Spinal cord (tissue), 10 donors: Measurements from ENCODE around the gene B3GAT1. TPM values are rescaled to one million over a fixed set of nuclear protein-coding genes. Genes with fewer than 3 reads are reported as not detected.

Source experiments
- DNase-seq, 6 donors: peaks; one replicate each; pipeline versions ENCODE4 v3.0.0 to v3.0.0-alpha.2; 2013 to 2015; ENCODE audit warnings: low spot score in 6 of 6, low read depth in 4 of 6
- H3K27ac ChIP-seq: one replicate; pipeline ENCODE4 v1.5.1; 2013; ENCODE audit warnings: low read depth, low read length, control low read depth
- H3K27me3 ChIP-seq: one replicate; pipeline ENCODE4 v1.6.1; 2013; ENCODE audit warnings: low read length; ENCODE audit not compliant: control insufficient read depth, insufficient read depth
- H3K36me3 ChIP-seq: one replicate; pipeline ENCODE4 v1.6.1; 2013; ENCODE audit warnings: low read length; ENCODE audit not compliant: control insufficient read depth, insufficient read depth
- H3K4me1 ChIP-seq: one replicate; pipeline ENCODE4 v1.6.1; 2013; ENCODE audit warnings: low read length; ENCODE audit not compliant: control insufficient read depth, insufficient read depth
- H3K4me3 ChIP-seq: one replicate; pipeline ENCODE4 v1.5.1; 2013; ENCODE audit warnings: low read depth, low read length, control low read depth
- H3K9me3 ChIP-seq: one replicate; pipeline ENCODE4 v1.6.1; 2013; ENCODE audit warnings: low read length; ENCODE audit not compliant: control insufficient read depth, insufficient read depth
- WGBS: methylation state at CpG from one replicate; pipeline ENCODE4 v1.1.5; 2013; ENCODE audit warnings: missing lambda C conversion rate; ENCODE audit not compliant: insufficient coverage; 5-methylcytosine and 5-hydroxymethylcytosine counted together
- polyA plus RNA-seq, 2 donors: library from polyadenylated mRNA; unstranded; fragments of 120-200 nt; gene quantifications; one replicate each; pipeline ENCODE4 v1.2.1, GENCODE V29; 2013; ENCODE audit not compliant: insufficient read length in 2 of 2
- total RNA-seq, 2 donors: library from RNA; depleted of rRNA in 1 of 2; stranded (reverse); fragments of 120-200 nt in 1 of 2; fragments of >200 nt in 1 of 2; gene quantifications; one replicate each; pipeline versions ENCODE4 v1.2.3 to v1.2.4, GENCODE V29; 2013 to 2014
- donor health status: healthy.

Gene B3GAT1
- total and polyA plus RNA-seq, 4 donors: 25.5 to 186 (median 86.9) TPM

DNA sequence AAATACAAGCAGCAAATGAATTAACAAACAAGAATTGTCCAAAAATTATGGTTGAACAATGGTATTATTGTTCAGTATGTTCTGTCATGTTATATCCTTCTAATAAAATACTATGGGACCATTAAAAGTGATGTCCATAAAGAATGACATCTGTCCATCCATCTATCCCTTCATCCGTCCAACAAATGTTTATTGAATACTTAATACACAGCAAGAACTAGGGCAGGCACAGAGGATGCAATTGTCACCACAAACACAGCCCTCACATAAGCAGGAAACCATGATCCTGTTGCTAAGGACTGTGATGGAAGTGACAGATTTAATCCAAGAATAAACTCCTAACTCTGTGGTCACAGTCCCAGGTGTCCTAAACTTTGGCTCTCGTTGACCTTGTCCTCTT is 20.7 kb upstream of the B3GAT1 start:
- Histone ChIP-seq H3K9me3 (no peaks in the 10 kb centered on the region), H3K27me3 (no peaks in the 10 kb centered on the region), H3K27ac (no peak overlapping the region), H3K36me3 (peaks cover 5% of the 10 kb centered on the region), H3K4me3 (no peak overlapping the region), H3K4me1 (peaks cover 7% of the 10 kb centered on the region)
- WGBS: 91% methylated on average over 1 of the region's 2 CpGs
- no peak for DNase-seq

DNA sequence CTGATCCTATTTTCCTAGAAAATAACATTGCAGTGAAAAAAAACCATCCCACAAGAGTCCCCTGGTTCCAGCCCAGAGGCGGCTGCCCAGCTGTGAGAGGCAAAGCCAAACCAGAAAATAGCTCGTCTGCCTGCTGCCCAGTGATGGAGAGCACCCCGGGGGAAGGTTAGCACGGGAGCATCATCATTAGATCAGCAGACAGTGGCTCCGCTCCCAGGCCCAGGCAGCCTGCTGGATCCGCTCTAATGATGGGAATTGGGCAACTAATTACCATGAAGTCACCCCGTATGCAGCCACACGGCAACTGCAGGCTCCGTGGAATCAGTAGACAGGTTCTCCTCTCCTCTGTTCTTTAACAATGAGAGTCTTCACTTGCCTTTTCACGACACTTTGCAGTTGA is 17.1 kb upstream of the B3GAT1 start:
- no peaks in the 10 kb centered on the region for H3K9me3 ChIP-seq

DNA sequence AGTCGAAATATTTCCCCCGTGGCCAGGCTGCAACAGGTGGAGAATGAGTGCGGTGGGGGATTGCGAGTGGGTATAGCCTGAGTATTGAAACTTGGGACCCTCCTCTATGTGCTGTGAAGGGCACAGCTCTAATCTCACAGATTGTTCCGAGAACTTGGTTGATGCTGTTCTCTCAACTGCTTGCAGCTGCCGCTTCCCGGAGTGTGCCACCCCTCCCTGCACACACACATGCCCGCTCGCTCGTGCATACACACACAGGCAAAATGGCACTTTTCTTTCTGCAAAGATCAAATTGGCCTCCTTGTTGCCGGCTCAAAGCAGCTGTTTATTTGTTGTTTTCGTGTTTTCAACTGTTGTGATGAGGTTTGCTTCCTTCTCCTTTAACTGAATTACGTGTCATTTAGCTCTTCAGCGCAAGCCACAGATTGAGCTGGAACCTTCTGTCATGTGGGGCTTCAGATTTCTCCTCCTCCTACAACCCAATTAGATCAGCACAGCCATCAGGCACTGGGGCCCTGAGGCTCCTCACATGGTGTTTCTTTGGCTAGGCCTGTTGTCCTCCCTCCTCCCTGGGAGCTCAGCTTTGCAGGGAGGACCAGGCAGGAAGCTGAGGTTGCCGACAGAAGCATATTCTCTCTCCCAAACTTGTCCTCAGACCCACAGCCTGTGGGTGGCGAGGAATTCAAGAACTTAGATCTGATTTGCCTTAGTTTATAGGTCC is 13.9 kb upstream of the B3GAT1 start:
- Histone ChIP-seq H3K9me3 (no peaks in the 10 kb centered on the region), H3K4me3 (no peak overlapping the region), H3K4me1 (peaks cover 19% of the 10 kb centered on the region), H3K27ac (no peak overlapping the region), H3K36me3 (no peaks in the 10 kb centered on the region), H3K27me3 (no peaks in the 10 kb centered on the region)
- 70% methylated on average over 9 of the region's 16 CpGs for WGBS
- peak in 2 of 6 donors; percentile 60 to 67 for DNase-seq

More for the DNA sequence above, 17.1 kb upstream of the B3GAT1 start:
- no peaks in the 10 kb centered on the region for H3K36me3 ChIP-seq
- peaks cover 19% of the 10 kb centered on the region for H3K4me1 ChIP-seq
- H3K27me3 ChIP-seq: no peaks in the 10 kb centered on the region
- no peak overlapping the region for H3K4me3 ChIP-seq
- 45% methylated on average over 8 of the region's 10 CpGs for WGBS
- DNase-seq: peak in 1 of 6 donors; percentile 92
- H3K27ac ChIP-seq: no peak overlapping the region

DNA sequence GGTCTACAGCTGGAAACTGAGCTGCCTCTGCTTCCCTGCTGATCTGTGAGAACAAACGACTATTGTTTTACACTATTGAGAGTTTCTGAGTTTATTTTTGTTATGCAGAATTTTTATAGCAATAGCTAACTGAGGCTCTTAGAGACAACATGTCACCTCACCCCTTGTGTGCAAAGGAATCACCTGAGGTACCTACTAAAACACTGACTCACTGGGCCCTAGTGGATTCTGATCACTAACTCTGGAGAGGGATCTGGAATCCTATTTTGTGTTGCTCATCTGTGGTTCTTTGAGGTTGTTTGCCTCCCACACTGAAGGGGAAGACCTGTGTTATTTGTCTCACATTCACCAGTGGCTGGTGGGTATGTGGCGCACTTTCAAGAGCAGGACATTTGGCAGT is 13.4 kb upstream of the B3GAT1 start:
- Histone ChIP-seq H3K4me1 (peaks cover 19% of the 10 kb centered on the region), H3K36me3 (no peaks in the 10 kb centered on the region), H3K4me3 (no peak overlapping the region), H3K27ac (no peak overlapping the region), H3K27me3 (no peaks in the 10 kb centered on the region), H3K9me3 (no peaks in the 10 kb centered on the region)
- 63% methylated on average over 1 of the region's 2 CpGs for WGBS
- no peak for DNase-seq

DNA sequence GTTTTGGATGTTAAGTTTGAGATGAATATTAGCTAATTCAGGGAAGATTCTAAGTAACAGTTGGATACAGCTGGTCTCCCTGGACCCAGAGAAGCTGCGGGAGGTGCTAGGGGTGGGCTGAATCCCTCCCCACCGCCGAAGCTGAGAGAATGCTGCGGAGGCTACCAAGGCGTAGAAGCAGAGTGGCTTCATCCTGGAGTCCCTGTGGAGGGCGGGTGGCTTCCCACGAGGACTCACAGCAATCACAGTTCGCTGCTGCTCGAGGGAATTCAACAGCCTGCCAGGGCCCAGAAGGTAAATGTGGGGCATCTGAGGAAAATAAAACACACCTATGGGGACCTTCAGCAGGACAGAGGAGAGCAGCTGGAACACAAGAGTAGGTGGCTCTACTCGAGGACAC is 11.1 kb upstream of the B3GAT1 start:
- no peak overlapping the region for H3K4me3 ChIP-seq
- H3K36me3 ChIP-seq: no peaks in the 10 kb centered on the region
- no peak overlapping the region for H3K27ac ChIP-seq
- H3K4me1 ChIP-seq: peaks cover 16% of the 10 kb centered on the region
- WGBS: 90% methylated on average over 8 of the region's 10 CpGs
- H3K9me3 ChIP-seq: no peaks in the 10 kb centered on the region
- no peak for DNase-seq
- no peaks in the 10 kb centered on the region for H3K27me3 ChIP-seq

DNA sequence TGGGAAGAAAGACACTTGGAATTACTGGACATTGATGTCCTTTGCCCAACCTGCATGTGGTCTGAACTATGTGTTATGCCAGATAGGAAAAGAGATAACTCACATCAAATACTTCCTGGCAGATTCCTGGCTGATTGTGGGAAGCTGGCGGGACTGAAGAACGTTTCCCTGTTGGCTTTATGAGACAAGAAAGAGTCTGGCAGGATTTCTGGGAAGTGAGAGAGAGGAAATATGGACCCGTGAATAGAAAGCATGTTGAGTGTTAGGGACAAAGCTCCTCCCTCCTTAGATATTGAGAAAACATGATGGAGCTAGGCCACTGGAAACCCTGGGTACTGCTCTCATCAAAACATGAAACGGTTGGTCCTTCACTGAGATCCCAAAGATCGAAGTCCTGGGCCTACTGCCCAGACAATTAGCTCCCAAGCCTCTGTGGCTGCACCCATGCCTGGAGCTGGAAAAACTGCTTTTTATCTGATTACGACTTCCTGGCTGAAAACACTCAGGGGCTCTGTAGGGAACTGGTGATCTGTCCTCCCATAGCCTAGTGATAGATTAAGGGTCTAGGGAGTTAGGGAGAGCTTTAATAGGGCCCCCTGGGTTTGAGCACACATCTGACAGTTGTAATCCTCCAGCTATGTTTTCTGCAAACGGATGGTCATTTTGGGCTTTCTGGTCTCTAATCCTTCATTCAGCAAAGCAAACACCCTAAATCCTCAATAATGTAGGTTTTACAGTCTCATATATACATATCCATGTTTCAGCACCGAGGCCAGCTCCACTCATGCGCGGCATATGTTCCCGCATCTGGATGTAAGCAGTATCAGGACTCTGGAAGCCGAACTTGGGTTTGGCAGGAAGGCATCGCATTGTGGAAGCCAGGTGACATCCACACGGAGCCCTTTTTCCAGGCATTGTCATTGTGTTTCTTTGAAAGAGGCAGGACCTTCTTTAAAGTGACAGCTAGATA is 6.1 kb upstream of the B3GAT1 start:
- no peaks in the 10 kb centered on the region for H3K27me3 ChIP-seq

DNA sequence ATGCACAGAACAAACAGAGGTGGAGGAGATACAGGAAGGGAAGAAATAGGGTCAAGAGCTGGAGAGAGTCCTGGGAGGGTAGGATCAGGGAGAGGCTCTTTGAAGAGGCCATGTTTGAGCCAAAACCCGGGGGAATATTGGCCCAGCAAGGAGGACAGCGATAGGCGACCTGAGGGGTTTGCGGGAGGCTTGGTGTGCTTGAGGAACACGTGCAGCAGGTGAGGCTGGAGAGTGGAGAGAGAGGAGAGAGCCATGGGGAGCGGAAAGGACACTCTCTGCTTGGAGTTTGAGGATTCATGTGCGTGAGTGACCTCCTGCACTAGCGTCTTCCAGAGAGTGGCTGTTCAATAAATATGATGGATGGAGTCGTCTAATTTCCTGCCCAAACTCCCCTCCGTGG is 4.7 kb upstream of the B3GAT1 start:
- Histone ChIP-seq H3K4me1 (peaks cover 36% of the 10 kb centered on the region), H3K27me3 (no peaks in the 10 kb centered on the region), H3K4me3 (no peak overlapping the region), H3K9me3 (no peaks in the 10 kb centered on the region), H3K27ac (no peak overlapping the region), H3K36me3 (no peaks in the 10 kb centered on the region)
- DNase-seq: no peak
- 93% methylated on average over 9 of the region's 10 CpGs for WGBS

More for the DNA sequence above, 6.1 kb upstream of the B3GAT1 start:
- DNase-seq: peak in 2 of 6 donors; percentile 59
- WGBS: 63% methylated on average over 12 of the region's 14 CpGs
- Histone ChIP-seq H3K9me3 (no peaks in the 10 kb centered on the region), H3K4me1 (peaks cover 27% of the 10 kb centered on the region), H3K4me3 (no peak overlapping the region), H3K36me3 (no peaks in the 10 kb centered on the region), H3K27ac (no peak overlapping the region)

DNA sequence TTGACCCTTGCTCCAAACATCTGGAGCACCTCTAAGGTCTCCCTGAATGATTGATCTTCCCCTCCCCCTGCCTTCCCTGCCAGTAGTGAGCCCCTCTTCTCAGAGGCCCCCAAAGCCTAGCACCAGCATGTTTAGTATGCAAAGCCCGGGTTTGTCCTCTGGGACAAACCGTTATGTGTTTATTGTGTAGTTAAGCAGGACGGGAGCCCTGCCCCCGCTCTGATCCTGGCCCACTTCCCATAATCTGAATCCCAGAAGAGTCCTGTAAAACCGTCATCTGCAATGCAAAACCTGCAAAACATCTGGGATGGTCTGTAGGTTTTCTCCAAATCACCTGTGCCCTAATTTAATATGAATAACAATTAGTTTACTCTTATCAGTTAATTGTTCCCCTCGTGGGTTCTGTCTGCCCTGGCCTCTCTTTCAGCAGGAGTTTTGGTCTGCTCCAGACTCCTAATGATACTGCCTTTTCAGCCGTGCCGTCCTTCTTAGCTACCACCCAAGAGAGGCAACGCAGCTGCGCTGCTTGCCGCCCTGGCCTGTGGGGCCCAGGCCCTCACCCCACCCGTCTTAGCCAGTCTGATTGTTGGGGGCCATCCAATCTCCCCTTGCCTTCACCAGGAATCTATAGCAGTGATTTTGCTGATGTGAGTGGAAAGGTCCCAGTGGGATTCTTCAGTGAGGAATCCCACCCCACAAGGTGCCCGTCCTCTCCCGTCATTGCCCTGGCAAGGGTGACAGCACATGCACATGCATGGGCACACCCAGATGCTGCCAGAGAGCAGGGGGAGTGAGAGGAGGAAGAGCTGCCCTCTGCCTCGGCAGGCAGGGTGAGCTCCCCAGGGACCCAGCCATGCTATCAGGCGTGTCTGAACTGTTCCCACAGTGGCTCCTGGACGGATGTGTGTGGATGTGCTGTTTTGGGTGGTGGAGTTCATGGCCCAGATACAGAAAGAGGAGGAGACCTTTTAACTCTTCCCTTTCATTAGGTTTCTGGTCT is 3.0 kb upstream of the B3GAT1 start:
- Histone ChIP-seq H3K4me3 (no peak overlapping the region), H3K27me3 (peaks cover 3% of the 10 kb centered on the region), H3K4me1 (peaks cover 50% of the 10 kb centered on the region), H3K36me3 (peaks cover 3% of the 10 kb centered on the region), H3K9me3 (no peaks in the 10 kb centered on the region), H3K27ac (no peak overlapping the region)
- 23% methylated on average over 10 of the region's 17 CpGs for WGBS
- peak in 2 of 6 donors; percentile 46 to 79 for DNase-seq
